ENCODE data around the gene TYK2. TPM values are rescaled to one million over a fixed set of nuclear protein-coding genes. Genes with fewer than 3 reads are reported as not detected.

The TYK2 gene
- total and polyA plus RNA-seq, 2 of the 13 experiments (the other 11 are each of a cell fraction or from before 2014, with no cell fraction given): 38.8 to 60.1 TPM

DNA sequence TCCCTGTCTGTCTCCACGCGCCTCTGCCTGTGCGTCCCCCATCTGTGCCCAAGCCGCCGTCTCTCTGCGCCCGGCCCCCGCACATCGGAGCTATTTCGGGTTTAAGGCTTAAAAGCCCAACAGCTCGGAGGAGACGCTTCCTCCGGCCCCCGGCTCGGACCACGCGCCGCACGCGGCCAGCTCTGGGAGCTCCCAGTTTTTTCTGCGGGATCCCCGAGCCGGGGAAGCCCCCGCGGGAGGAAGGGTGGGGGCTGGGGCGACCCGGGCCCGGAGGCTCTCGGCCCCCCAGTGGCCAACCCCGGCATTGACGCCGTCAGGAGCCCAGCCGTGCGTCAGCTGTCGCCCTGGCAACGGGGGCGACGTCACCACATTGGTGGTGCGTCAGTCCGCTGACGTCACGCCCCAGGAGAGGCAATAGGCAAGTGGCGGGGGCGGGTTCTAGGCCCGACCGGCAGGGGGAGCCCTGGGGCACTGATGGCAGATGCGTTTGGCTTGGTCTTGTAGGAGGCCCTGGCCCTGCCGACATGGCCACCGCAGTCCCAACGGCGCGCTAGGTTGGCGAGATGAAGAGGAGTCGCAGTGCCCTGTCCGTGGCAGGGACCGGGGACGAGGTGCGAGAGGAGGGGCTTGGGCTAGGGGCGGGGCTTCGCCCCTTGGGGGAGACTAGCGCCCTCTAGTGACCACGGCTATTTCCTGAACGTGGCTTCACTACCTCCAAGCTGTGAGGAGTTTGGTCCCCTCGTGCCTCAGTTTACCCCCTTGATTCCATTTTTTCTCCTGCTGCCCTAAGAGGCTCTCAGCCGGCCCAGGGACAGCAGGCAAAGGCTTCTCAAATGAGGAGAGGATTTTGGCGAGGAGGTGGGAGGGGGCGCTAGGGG is 36.2 kb upstream of the TYK2 start (continued):
- TF ChIP-seq DNMT1 (CRISPR knock-in tag; IDR thresholded peaks at IDR 0.05) (no peak), ZNF776 (CRISPR knock-in tag; IDR thresholded peaks at IDR 0.05) (peak; percentile 97), NFKBIZ (CRISPR knock-in tag; IDR thresholded peaks at IDR 0.05) (peak; percentile 92), SALL2 (CRISPR knock-in tag; IDR thresholded peaks at IDR 0.05) (peak; percentile 96), CAMTA2 (CRISPR knock-in tag; IDR thresholded peaks at IDR 0.05; ENCODE audit: borderline replicate concordance) (0 out of 2 replicates have a peak, but pooled peaks have one; percentile 55), ZNF234 (CRISPR knock-in tag; conservative IDR thresholded peaks at IDR 0.05) (no peak), SIN3A (IDR thresholded peaks at IDR 0.05; ENCODE audit: borderline replicate concordance, low read depth, low read length) (peak; percentile 71; the same call in 1 of the 2 replicates), ZNF790 (CRISPR knock-in tag; IDR thresholded peaks at IDR 0.05; ENCODE audit: borderline replicate concordance) (no peak), ZNF501 (CRISPR knock-in tag; IDR thresholded peaks at IDR 0.05) (peak; percentile 88), DMAP1 (CRISPR knock-in tag; IDR thresholded peaks at IDR 0.05) (peak; percentile 61), YY1 (IDR thresholded peaks at IDR 0.05; ENCODE audit: insufficient read depth, insufficient replicate concordance, low read depth, low read length) (peak; percentile 67)
- TF ChIP-seq, protein P1, sequence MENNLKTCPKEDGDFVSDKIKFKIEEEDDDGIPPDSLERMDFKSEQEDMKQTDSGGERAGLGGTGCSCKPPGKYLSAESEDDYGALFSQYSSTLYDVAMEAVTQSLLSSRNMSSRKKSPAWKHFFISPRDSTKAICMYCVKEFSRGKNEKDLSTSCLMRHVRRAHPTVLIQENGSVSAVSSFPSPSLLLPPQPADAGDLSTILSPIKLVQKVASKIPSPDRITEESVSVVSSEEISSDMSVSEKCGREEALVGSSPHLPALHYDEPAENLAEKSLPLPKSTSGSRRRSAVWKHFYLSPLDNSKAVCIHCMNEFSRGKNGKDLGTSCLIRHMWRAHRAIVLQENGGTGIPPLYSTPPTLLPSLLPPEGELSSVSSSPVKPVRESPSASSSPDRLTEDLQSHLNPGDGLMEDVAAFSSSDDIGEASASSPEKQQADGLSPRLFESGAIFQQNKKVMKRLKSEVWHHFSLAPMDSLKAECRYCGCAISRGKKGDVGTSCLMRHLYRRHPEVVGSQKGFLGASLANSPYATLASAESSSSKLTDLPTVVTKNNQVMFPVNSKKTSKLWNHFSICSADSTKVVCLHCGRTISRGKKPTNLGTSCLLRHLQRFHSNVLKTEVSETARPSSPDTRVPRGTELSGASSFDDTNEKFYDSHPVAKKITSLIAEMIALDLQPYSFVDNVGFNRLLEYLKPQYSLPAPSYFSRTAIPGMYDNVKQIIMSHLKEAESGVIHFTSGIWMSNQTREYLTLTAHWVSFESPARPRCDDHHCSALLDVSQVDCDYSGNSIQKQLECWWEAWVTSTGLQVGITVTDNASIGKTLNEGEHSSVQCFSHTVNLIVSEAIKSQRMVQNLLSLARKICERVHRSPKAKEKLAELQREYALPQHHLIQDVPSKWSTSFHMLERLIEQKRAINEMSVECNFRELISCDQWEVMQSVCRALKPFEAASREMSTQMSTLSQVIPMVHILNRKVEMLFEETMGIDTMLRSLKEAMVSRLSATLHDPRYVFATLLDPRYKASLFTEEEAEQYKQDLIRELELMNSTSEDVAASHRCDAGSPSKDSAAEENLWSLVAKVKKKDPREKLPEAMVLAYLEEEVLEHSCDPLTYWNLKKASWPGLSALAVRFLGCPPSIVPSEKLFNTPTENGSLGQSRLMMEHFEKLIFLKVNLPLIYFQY (CRISPR knock-in tag; IDR thresholded peaks at IDR 0.05; ENCODE audit: borderline replicate concordance): peak; percentile 45; the same call in 1 of the 2 replicates
- TF ChIP-seq, protein P2, sequence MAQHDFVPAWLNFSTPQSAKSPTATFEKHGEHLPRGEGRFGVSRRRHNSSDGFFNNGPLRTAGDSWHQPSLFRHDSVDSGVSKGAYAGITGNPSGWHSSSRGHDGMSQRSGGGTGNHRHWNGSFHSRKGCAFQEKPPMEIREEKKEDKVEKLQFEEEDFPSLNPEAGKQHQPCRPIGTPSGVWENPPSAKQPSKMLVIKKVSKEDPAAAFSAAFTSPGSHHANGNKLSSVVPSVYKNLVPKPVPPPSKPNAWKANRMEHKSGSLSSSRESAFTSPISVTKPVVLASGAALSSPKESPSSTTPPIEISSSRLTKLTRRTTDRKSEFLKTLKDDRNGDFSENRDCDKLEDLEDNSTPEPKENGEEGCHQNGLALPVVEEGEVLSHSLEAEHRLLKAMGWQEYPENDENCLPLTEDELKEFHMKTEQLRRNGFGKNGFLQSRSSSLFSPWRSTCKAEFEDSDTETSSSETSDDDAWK (CRISPR knock-in tag; IDR thresholded peaks at IDR 0.05): no peak
- TF ChIP-seq, protein P3, sequence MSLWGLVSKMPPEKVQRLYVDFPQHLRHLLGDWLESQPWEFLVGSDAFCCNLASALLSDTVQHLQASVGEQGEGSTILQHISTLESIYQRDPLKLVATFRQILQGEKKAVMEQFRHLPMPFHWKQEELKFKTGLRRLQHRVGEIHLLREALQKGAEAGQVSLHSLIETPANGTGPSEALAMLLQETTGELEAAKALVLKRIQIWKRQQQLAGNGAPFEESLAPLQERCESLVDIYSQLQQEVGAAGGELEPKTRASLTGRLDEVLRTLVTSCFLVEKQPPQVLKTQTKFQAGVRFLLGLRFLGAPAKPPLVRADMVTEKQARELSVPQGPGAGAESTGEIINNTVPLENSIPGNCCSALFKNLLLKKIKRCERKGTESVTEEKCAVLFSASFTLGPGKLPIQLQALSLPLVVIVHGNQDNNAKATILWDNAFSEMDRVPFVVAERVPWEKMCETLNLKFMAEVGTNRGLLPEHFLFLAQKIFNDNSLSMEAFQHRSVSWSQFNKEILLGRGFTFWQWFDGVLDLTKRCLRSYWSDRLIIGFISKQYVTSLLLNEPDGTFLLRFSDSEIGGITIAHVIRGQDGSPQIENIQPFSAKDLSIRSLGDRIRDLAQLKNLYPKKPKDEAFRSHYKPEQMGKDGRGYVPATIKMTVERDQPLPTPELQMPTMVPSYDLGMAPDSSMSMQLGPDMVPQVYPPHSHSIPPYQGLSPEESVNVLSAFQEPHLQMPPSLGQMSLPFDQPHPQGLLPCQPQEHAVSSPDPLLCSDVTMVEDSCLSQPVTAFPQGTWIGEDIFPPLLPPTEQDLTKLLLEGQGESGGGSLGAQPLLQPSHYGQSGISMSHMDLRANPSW (CRISPR knock-in tag; IDR thresholded peaks at IDR 0.05; ENCODE audit: borderline replicate concordance): peak; percentile 39; the same call in 1 of the 2 replicates
- TF ChIP-seq, protein P4, sequence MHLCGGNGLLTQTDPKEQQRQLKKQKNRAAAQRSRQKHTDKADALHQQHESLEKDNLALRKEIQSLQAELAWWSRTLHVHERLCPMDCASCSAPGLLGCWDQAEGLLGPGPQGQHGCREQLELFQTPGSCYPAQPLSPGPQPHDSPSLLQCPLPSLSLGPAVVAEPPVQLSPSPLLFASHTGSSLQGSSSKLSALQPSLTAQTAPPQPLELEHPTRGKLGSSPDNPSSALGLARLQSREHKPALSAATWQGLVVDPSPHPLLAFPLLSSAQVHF (CRISPR knock-in tag; IDR thresholded peaks at IDR 0.05): no peak
- TF ChIP-seq, protein P5, sequence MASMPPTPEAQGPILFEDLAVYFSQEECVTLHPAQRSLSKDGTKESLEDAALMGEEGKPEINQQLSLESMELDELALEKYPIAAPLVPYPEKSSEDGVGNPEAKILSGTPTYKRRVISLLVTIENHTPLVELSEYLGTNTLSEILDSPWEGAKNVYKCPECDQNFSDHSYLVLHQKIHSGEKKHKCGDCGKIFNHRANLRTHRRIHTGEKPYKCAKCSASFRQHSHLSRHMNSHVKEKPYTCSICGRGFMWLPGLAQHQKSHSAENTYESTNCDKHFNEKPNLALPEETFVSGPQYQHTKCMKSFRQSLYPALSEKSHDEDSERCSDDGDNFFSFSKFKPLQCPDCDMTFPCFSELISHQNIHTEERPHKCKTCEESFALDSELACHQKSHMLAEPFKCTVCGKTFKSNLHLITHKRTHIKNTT (CRISPR knock-in tag; IDR thresholded peaks at IDR 0.05): 0 out of 2 replicates have a peak, but pooled peaks have one; percentile 54
- TF ChIP-seq, protein P6, sequence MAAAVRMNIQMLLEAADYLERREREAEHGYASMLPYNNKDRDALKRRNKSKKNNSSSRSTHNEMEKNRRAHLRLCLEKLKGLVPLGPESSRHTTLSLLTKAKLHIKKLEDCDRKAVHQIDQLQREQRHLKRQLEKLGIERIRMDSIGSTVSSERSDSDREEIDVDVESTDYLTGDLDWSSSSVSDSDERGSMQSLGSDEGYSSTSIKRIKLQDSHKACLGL (CRISPR knock-in tag; IDR thresholded peaks at IDR 0.05): peak; percentile 66
